CD4-positive, alpha-beta T cell treated with Interleukin-4 for 4 hours (primary cell): Measurements from ENCODE around the gene STK32C.

Experiments used
- DNase-seq: peaks from one replicate; pipeline ENCODE4 v3.0.0-alpha.2; 2020

The STK32C gene

GRCh38 chr10:132307823-132308586, at the start of gene STK32C:
Gene STK32C, minus strand, starts transcription at chr10:132307950. Its CDS starts 117 bp downstream, at chr10:132307833.
- DNase-seq, result peak; percentile 86

GRCh38 chr10:132356621-132357195, 49.0 kb upstream of the STK32C start:
- no peak for DNase-seq

GRCh38 chr10:132355754-132356153, 48.0 kb upstream of the STK32C start:
- no peak for DNase-seq

GRCh38 chr10:132355297-132355696, 47.5 kb upstream of the STK32C start:
- DNase-seq, result no peak

- DNase-seq, result no peak
Measured at GRCh38 chr10:132354356-132355094, 46.8 kb upstream of the STK32C start.

- DNase-seq, result no peak
Measured at GRCh38 chr10:132353456-132354355, 46.0 kb upstream of the STK32C start.

GRCh38 chr10:132352462-132353308, 44.9 kb upstream of the STK32C start:
- peak; percentile 63 for DNase-seq

GRCh38 chr10:132351611-132352010, 43.9 kb upstream of the STK32C start:
- no peak for DNase-seq

GRCh38 chr10:132350946-132351345, 43.2 kb upstream of the STK32C start:
- DNase-seq, result no peak

- no peak for DNase-seq
Measured at GRCh38 chr10:132350391-132350790, 42.6 kb upstream of the STK32C start.

GRCh38 chr10:132349766-132350165, 42.0 kb upstream of the STK32C start:
- DNase-seq, result no peak

- DNase-seq, result no peak
Measured at GRCh38 chr10:132347931-132348267, 40.1 kb upstream of the STK32C start.

- no peak for DNase-seq
Measured at GRCh38 chr10:132347211-132347930, 39.6 kb upstream of the STK32C start.

- DNase-seq, result no peak
Measured at GRCh38 chr10:132346806-132347205, 39.1 kb upstream of the STK32C start.

- no peak for DNase-seq
Measured at GRCh38 chr10:132345345-132345744, 37.6 kb upstream of the STK32C start.

GRCh38 chr10:132344386-132344785, 36.6 kb upstream of the STK32C start:
- DNase-seq, result no peak

- DNase-seq, result no peak
Measured at GRCh38 chr10:132342553-132342952, 34.8 kb upstream of the STK32C start.

GRCh38 chr10:132341781-132342180, 34.0 kb upstream of the STK32C start:
- no peak for DNase-seq

GRCh38 chr10:132341017-132341416, 33.3 kb upstream of the STK32C start:
- DNase-seq, result no peak

GRCh38 chr10:132339276-132339675, 31.5 kb upstream of the STK32C start:
- DNase-seq, result no peak

GRCh38 chr10:132338876-132339275, 31.1 kb upstream of the STK32C start:
- no peak for DNase-seq
